Fibroblast of skin of right quadriceps (primary cell): ENCODE results near the gene PALLD.
A peak's percentile ranks its signal among the peaks of the same experiment; 100 is the strongest.

Source experiments
- DNase-seq: peaks from one replicate; pipeline ENCODE4 v3.0.0-alpha.2; 2013

The PALLD gene

GRCh38 chr4:168623484-168623883 is 126.6 kb downstream of the PALLD start:
- no peak for DNase-seq

DNA sequence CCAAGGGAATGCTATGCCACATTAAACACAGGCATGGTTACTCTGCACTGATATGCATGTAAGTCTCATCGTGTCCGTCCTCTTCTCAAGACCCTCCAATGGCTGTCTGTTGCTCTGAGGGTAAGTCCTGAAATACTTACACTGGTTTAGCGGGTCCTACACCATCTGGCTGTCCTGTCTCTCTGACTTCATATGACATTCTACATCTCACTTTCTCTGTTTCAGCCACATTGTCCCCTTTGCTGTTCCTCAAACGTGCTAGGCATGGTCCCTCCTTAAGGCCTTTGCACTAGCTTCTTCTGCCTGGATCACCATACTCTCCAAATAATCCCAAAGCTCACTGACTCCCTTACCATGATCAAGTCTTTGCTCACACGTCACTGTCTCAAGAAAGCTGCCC is 131.4 kb downstream of the PALLD start:
- no peak for DNase-seq

- no peak for DNase-seq
Observed at GRCh38 chr4:168629566-168629965, 132.7 kb downstream of the PALLD start.

DNA sequence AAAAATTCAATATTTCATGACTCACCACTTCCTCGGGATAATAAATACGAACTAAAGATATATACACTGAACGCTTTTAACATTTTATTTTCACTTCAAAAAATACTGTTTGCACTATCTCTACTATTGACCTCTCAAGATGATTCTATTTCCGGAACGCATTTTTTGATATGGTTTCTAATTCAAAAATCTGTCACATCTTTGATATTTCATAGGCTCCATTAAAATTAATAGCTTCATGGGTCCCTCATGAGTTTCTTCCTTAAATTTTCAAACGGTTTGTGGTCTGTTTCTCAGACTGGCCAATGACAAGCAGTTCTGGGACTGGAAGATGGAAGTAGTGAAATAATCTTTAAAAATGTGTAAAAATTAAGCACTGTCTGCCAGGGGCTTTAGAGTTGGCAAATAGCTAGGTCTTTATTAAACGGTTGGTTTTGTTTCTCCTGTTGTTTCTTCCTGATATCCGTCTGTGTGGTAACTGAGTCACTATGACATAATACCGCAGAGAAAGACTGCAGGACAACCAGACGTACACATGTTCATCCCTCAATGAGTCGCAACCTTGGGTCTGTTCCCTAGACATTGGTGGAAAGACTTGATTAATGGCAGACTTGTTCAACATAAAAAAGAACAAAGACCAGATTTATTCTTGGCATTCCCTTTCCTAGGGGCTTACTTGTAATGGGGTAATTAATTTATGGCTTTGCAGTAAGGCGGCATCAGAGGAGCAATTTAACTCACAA is 133.8 kb downstream of the PALLD start:
- peak; percentile 91 for DNase-seq

DNA sequence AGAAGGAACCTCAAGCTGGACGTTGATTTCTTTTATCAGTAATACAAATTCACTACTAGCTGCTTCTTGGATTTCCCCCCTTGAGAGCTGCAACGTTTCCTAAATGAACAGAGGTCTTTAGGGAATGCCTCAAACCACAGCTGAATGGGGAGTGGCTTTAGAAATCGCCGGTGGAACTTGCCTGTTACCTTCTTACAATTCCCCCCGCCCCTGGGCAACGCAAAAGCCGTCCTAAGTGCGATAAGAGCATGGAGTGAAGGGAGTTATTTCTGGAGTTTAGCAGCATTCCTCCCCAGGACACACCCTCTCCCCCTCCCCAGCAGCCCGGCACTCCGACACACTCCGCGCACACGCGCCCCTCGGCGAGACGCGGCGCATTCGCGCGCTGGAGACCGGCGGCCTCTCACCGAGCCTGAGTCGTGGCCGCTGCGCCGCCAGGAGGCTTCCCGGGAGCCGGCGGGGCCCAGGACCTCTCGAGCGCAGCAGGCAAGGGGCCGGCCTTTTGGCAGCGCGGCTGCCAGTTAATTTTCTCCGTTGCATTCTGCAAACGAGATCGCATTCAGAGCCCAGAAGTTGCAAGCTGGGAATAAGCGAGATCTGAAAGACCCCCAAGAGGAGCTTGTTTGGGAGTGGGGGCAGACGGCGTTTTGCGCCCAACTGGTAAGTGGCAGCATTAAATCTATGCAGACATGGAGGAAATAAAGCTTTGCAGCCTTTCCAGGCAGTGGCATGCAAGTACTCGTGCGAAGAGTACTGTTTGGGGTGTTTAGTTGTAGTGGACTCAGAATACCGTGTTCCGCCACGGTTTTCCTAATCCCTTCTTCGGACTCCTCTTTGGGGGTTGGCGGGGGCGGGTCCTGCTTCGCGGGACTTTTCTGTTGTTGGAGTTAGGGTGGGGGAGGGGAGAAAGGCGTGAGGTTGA is 134.7 kb downstream of the PALLD start:
- DNase-seq: peak; percentile 68

GRCh38 chr4:168632301-168632725 is 135.5 kb downstream of the PALLD start:
- DNase-seq: no peak

DNA sequence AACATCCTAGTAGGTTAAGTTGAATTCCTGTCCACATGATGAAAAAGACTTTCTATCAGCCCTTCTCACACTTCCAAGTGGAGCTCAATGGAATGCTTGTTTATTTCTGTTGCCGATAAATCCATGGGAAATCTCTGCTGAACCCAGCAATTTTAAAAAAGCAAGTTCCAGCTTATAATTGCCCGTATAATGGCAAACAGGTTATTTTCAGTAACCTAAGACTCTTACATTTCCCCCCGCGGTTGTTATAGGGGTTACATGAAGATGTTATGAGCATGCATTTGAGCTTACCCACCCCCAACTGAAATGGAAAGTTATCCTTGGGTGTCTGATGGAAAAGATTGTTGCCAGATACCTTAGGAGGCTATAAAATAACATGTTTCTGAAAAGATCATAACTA is 136.2 kb downstream of the PALLD start:
- peak; percentile 50 for DNase-seq

- no peak for DNase-seq
Observed at GRCh38 chr4:168633496-168633895, 136.6 kb downstream of the PALLD start.

- DNase-seq: peak; percentile 100
Observed at GRCh38 chr4:168634276-168634802, 137.5 kb downstream of the PALLD start.

GRCh38 chr4:168636040-168636439 is 139.2 kb downstream of the PALLD start:
- DNase-seq: no peak

DNA sequence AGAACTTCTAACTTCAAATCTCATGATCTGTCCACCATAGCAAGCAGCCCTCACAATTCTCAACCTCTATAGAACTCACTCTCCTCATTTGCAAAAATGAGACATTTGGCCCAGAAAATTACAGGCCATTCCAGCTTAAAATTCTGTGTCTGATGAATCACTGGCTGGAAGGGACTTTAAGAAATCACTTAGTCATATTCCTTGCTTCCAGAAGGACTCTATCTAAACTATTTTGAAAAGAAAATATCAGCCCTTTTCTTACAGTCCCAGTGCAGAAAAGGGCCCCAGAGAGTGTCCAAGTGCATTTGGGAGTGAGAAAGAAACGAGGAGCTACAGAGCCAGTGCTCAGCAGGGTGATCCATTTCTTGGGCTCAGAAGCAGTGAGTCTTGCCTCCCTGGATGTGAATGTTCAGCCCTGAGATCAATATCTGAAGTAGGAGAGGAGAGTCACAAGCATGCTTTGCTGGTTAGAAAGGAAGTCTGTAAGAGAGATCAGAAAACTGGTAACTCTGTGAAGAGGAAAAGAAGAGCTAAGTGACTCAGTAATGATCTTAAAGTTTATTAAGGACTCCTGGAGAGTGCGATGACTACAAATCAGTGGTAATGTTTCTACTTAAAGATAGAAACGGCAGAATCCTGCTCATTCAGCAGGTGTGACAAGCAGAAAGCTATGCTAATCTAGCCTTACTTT is 139.8 kb downstream of the PALLD start:
- DNase-seq: peak; percentile 89

- peak; percentile 88 for DNase-seq
Observed at GRCh38 chr4:168637872-168638756, 141.3 kb downstream of the PALLD start.

DNA sequence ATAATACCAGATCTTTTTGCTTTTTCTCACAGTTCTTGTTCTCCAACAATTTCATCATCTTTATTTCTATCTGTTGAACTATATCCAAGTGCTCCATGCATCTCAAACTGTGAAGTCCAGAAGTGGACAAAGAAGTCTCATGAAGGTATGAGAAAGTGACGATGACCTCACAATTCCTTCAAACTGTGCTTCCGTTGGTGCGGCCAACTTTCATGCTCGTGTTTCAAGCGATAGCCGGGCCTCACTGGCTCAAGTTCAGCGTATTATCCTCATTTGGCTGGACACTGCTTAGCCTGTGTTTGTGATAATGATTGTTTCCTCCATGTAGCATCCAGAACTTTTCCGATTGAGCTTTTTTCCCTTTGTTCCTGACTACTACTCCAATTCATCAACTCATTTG is 143.1 kb downstream of the PALLD start:
- no peak for DNase-seq

- no peak for DNase-seq
Observed at GRCh38 chr4:168641811-168642140, 144.9 kb downstream of the PALLD start.

DNA sequence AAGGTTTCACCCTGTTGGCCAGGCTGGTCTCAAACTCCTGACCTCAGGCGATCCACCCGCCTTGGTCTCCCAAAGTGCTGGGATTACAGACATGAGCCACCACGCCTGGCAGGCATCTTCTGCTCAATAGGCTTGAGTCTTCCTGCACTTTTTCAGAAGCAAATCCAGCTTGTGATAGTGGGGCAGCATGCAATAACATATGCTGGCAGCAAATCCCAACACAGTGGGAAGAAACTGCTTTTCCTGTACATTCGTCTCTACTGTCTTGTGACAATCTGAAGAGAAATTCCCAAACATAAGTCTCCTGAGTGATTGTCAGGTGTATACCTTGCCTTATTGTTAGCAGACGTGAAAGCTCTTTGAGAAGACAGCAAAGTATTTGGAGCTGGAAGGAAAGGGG is 145.7 kb downstream of the PALLD start:
- DNase-seq: no peak

GRCh38 chr4:168643111-168643795 is 146.4 kb downstream of the PALLD start:
- DNase-seq: peak; percentile 70

GRCh38 chr4:168643796-168644159 is 146.9 kb downstream of the PALLD start:
- no peak for DNase-seq

- DNase-seq: no peak
Observed at GRCh38 chr4:168646001-168646768, 149.3 kb downstream of the PALLD start.

- no peak for DNase-seq
Observed at GRCh38 chr4:168647646-168648375, 151.0 kb downstream of the PALLD start.

DNA sequence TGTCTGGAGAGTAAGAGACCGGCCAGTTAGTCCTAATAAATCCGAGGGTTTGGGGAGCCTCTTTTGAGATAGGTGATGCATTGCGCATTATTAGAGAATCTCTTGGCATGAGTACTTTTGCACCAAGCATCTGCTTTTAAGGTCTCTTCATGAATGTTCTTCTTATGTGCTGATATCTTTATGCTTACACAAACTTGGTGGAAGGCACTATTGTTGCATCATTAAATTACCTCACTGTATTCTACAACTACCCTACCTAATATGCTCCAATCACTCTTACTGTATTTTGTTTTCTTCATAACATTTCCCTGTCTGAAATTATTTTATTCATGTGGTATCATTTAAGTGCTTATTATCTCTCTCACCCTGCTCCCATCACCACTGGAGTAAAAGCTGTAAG is 151.6 kb downstream of the PALLD start:
- DNase-seq: no peak
